Measurements from ENCODE around the gene PRCD.

GRCh38 chr17:76513306-76513692 lies 26.5 kb upstream of the PRCD start:
- TF ChIP-seq CTCF (IDR thresholded peaks at IDR 0.05) = no peak
- TF ChIP-seq POLR2A (IDR thresholded peaks at IDR 0.05) = no peak
